SK-N-SH (cell line): ENCODE data around the gene SETD3. TPM values are rescaled to one million over a fixed set of nuclear protein-coding genes. Genes with fewer than 3 reads are reported as not detected.

Experiments used
- CTCF ChIA-PET: fragments of 300-600, 350-600 bp; formaldehyde crosslinking; extraction: SDS; loops from one replicate; lab custom pipeline; 2021; lab: Yijun Ruan, JAX
- POLR2A ChIA-PET: fragments of 350-600 bp; sonication (Branson Sonifier 250); formaldehyde crosslinking; extraction: SDS; loops from one replicate; lab custom pipeline; 2020; ENCODE audit warnings: antibody characterized with exemption, inconsistent platforms; lab: Yijun Ruan, JAX
- DNase-seq: peaks from one replicate; pipeline ENCODE4 v3.0.0; 2012
- H2AFZ ChIP-seq: fragments of 200-600 bp; sonication (generic); 2 replicates; pipeline ENCODE4 v1.8.1; 2016; ENCODE audit warnings: antibody characterized with exemption, mild to moderate bottlenecking, low read depth
- H3F3A ChIP-seq: fragments of 200-600 bp; sonication (generic); replicated peaks from 2 replicates; pipeline ENCODE3; 2016; ENCODE audit warnings: antibody characterized with exemption, mild to moderate bottlenecking; ENCODE audit not compliant: insufficient read depth
- H3K27ac ChIP-seq, 2 experiments: fragments of 200-500 bp in 1 of 2; fragments of 200-600 bp in 1 of 2; sonication (Bioruptor generic) in 1 of 2; sonication (generic), shearing (Covaris generic) in 1 of 2; 2 replicates each; pipeline versions ENCODE4 v1.5.1 to v1.6.1; 2014 to 2016; ENCODE audit warnings: low read depth in 2 of 2, inconsistent platforms in 1 of 2, low read length in 1 of 2, mild to moderate bottlenecking in 1 of 2, mixed read lengths in 1 of 2
- H3K27me3 ChIP-seq: fragments of 200-600 bp; sonication (generic), shearing (Covaris generic); 2 replicates; pipeline ENCODE4 v1.6.1; 2016; ENCODE audit warnings: mixed run types; ENCODE audit not compliant: insufficient read depth
- H3K36me3 ChIP-seq, 2 experiments: fragments of 200-500 bp in 1 of 2; fragments of 200-600 bp in 1 of 2; sonication (Bioruptor generic) in 1 of 2; sonication (generic) in 1 of 2; replicated peaks in 1 of 2; 2 replicates each; pipeline versions ENCODE3 to v1.5.1; 2014 to 2016; ENCODE audit warnings: low read length in 1 of 2, mild to moderate bottlenecking in 1 of 2; ENCODE audit not compliant: insufficient read depth in 2 of 2, control insufficient read depth in 1 of 2
- H3K4me1 ChIP-seq, 2 experiments: fragments of 200-500 bp in 1 of 2; fragments of 200-600 bp in 1 of 2; sonication (Bioruptor generic) in 1 of 2; sonication (generic), shearing (Covaris generic) in 1 of 2; 2 replicates each; pipeline versions ENCODE4 v1.5.1 to v1.6.1; 2014 to 2016; ENCODE audit warnings: low read depth in 1 of 2, low read length in 1 of 2, mixed run types in 1 of 2; ENCODE audit not compliant: insufficient read depth in 2 of 2, control insufficient read depth in 1 of 2
- H3K4me2 ChIP-seq: fragments of 200-600 bp; sonication (generic), shearing (Covaris generic); 2 replicates; pipeline ENCODE4 v1.6.1; 2017; ENCODE audit warnings: mixed run types
- H3K4me3 ChIP-seq, 2 experiments: fragments of 200-500 bp in 1 of 2; fragments of 200-600 bp in 1 of 2; sonication (Bioruptor generic) in 1 of 2; sonication (generic), shearing (Covaris generic) in 1 of 2; 2 replicates each; pipeline versions ENCODE4 v1.5.1 to v1.8.1; 2014 to 2016; ENCODE audit warnings: low read depth in 2 of 2, inconsistent platforms in 1 of 2, low read length in 1 of 2, mild to moderate bottlenecking in 1 of 2, mixed read lengths in 1 of 2, moderate library complexity in 1 of 2
- H3K79me2 ChIP-seq: fragments of 200-600 bp; sonication (generic); 2 replicates; pipeline ENCODE4 v1.8.1; 2017; ENCODE audit warnings: mild to moderate bottlenecking; ENCODE audit not compliant: insufficient read depth
- H3K9ac ChIP-seq: fragments of 200-600 bp; sonication (generic); 2 replicates; pipeline ENCODE4 v1.6.1; 2017; ENCODE audit warnings: mixed run types
- H3K9me2 ChIP-seq: fragments of 200-600 bp; sonication (generic); 2 replicates; pipeline ENCODE4 v1.6.1; 2017; ENCODE audit warnings: mixed run types
- H3K9me3 ChIP-seq: fragments of 200-600 bp; sonication (generic); 2 replicates; pipeline ENCODE4 v1.6.1; 2017; ENCODE audit warnings: mixed run types, mild to moderate bottlenecking, moderate library complexity
- H4K20me1 ChIP-seq: fragments of 200-600 bp; sonication (generic); 2 replicates; pipeline ENCODE4 v1.6.1; 2017; ENCODE audit warnings: mild to moderate bottlenecking, mixed run types; ENCODE audit not compliant: insufficient read depth
- CHD2 ChIP-seq: fragments of 150-350 bp; IDR thresholded peaks from 2 replicates; pipeline ENCODE4 v1.6.1; 2018; ENCODE audit warnings: low read length; ENCODE audit not compliant: partially characterized antibody
- ELF1 ChIP-seq: IDR thresholded peaks from 2 replicates; pipeline ENCODE4 v1.4.0; 2012
- FOXJ3 ChIP-seq: sonication (generic); formaldehyde crosslinking; IDR thresholded peaks from 2 replicates; pipeline ENCODE4 v1.5.1; 2020; ENCODE audit warnings: mild to moderate bottlenecking, missing genetic modification reagents
- FOXM1 ChIP-seq: IDR thresholded peaks from 2 replicates; pipeline ENCODE4 v1.4.0; 2012; ENCODE audit warnings: low read depth, mild to moderate bottlenecking
- GABPA ChIP-seq: IDR thresholded peaks from 2 replicates; pipeline ENCODE4 v1.4.0; 2012; ENCODE audit warnings: low read depth, mild to moderate bottlenecking
- IRF3 ChIP-seq: fragments of 150-350 bp; IDR thresholded peaks from 2 replicates; pipeline ENCODE4 v1.6.1; 2016; ENCODE audit warnings: mild to moderate bottlenecking, low read depth, low read length
- JUND ChIP-seq: IDR thresholded peaks from 2 replicates; pipeline ENCODE4 v1.4.0; 2012
- MEF2A ChIP-seq: IDR thresholded peaks from 2 replicates; pipeline ENCODE4 v1.4.0; 2012; ENCODE audit warnings: low read depth, borderline replicate concordance
- MXI1 ChIP-seq: IDR thresholded peaks from 2 replicates; pipeline ENCODE4 v1.6.1; 2012; ENCODE audit warnings: mild to moderate bottlenecking, low read depth, low read length, improper control_type of control experiment
- NFIC ChIP-seq: IDR thresholded peaks from 2 replicates; pipeline ENCODE4 v1.4.0; 2012; ENCODE audit warnings: borderline replicate concordance
- SMC3 ChIP-seq: IDR thresholded peaks from 2 replicates; pipeline ENCODE4 v1.6.1; 2012; ENCODE audit warnings: low read depth, low read length, improper control_type of control experiment
- TAF1 ChIP-seq: IDR thresholded peaks from 2 replicates; pipeline ENCODE4 v1.6.1; 2012; ENCODE audit warnings: low read depth, mild to moderate bottlenecking, low read length, moderate library complexity, borderline replicate concordance
- TCF12 ChIP-seq: IDR thresholded peaks from 2 replicates; pipeline ENCODE4 v1.4.0; 2012
- WGBS: methylation state at CpG from one replicate; pipeline ENCODE4 v1.1.6; 2017; ENCODE audit warnings: low lambda C conversion rate; 5-methylcytosine and 5-hydroxymethylcytosine counted together
- polyA plus RNA-seq, 3 experiments: library from polyadenylated mRNA; depleted of rRNA; stranded (reverse); fragments of >200 nt; gene quantifications; 2 replicates each; pipeline ENCODE4 v1.2.3, GENCODE V29; 2012
- TF ChIP-seq, protein P1 (sequence below): IDR thresholded peaks from 2 replicates; pipeline ENCODE4 v1.4.0; 2012; ENCODE audit warnings: low read depth
- TF ChIP-seq, protein P2 (sequence below): IDR thresholded peaks from 2 replicates; pipeline ENCODE4 v1.4.0; 2012; ENCODE audit warnings: low read depth, borderline replicate concordance

SETD3 gene
- polyA plus RNA-seq, 1 of the 3 experiments (the other 2 are of a cell fraction): 19.1 TPM

- TF ChIP-seq NFIC: no peak
These were observed 16.7 kb upstream of the SETD3 start (continued) for GRCh38 chr14:99497341-99497740.

- Histone ChIP-seq H4K20me1 (peaks cover 86% of the 10 kb centered on the region), H3K27me3 (no peaks in the 10 kb centered on the region), H3K4me2 (no peak overlapping the region), H3K4me1 (peaks cover 14 to 16% of the 10 kb centered on the region in 2 experiments), H3K9ac (no peak overlapping the region), H3K27ac (no peak overlapping the region), H3K9me3 (no peaks in the 10 kb centered on the region), H3K36me3 (no peaks in the 10 kb centered on the region), H3K79me2 (peaks cover 90% of the 10 kb centered on the region), H3F3A (peaks cover 17% of the 10 kb centered on the region), H3K9me2 (no peaks in the 10 kb centered on the region), H3K4me3 (no peak overlapping the region), H2AFZ (no peak overlapping the region)
- POLR2A ChIA-PET: interaction anchor here (0.6 kb wide), 1 partner anchor 11 kb away, joined by 4 read pairs; no protein-coding TSS in a partner anchor
- CTCF ChIA-PET: no interaction called here
- 70% methylated on average over 2 of the region's 2 CpGs for WGBS
- no peak for TF ChIP-seq CHD2
- no peak for TF ChIP-seq IRF3
- no peak for TF ChIP-seq NFIC
- no peak for TF ChIP-seq MXI1
- TF ChIP-seq, protein P1, sequence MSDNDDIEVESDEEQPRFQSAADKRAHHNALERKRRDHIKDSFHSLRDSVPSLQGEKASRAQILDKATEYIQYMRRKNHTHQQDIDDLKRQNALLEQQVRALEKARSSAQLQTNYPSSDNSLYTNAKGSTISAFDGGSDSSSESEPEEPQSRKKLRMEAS: no peak
- TF ChIP-seq JUND: no peak
- TF ChIP-seq TAF1: no peak
- TF ChIP-seq GABPA: no peak
- no peak for TF ChIP-seq TCF12
- TF ChIP-seq, protein P2, sequence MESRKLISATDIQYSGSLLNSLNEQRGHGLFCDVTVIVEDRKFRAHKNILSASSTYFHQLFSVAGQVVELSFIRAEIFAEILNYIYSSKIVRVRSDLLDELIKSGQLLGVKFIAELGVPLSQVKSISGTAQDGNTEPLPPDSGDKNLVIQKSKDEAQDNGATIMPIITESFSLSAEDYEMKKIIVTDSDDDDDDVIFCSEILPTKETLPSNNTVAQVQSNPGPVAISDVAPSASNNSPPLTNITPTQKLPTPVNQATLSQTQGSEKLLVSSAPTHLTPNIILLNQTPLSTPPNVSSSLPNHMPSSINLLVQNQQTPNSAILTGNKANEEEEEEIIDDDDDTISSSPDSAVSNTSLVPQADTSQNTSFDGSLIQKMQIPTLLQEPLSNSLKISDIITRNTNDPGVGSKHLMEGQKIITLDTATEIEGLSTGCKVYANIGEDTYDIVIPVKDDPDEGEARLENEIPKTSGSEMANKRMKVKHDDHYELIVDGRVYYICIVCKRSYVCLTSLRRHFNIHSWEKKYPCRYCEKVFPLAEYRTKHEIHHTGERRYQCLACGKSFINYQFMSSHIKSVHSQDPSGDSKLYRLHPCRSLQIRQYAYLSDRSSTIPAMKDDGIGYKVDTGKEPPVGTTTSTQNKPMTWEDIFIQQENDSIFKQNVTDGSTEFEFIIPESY: no peak
- TF ChIP-seq FOXM1: no peak
- no peak for TF ChIP-seq FOXJ3 (CRISPR knock-in tag)
- no peak for TF ChIP-seq SMC3
- DNase-seq: no peak
These were observed 3.4 kb upstream of the SETD3 start for GRCh38 chr14:99484106-99484505.

GRCh38 chr14:99481745-99482099 is 1.1 kb upstream of the SETD3 start:
- H3F3A ChIP-seq: peaks cover 17% of the 10 kb centered on the region
- peaks cover 90% of the 10 kb centered on the region for H3K79me2 ChIP-seq
- peak overlapping the region; percentile 97 for H3K9ac ChIP-seq
- peaks cover 83% of the 10 kb centered on the region for H4K20me1 ChIP-seq
- ChIA-PET POLR2A (no interaction called here), CTCF (no interaction called here)
- peak overlapping the region; percentile 95 to 96 for H3K4me3 ChIP-seq
- peak overlapping the region; percentile 75 for H3K4me2 ChIP-seq
- H3K9me3 ChIP-seq: no peaks in the 10 kb centered on the region
- H2AFZ ChIP-seq: peak overlapping the region; percentile 92; the same call in 1 of the 2 replicates
- DNase-seq: no peak
- H3K27ac ChIP-seq: peak overlapping the region; percentile 72 to 91
- no peaks in the 10 kb centered on the region for H3K36me3 ChIP-seq
- no peaks in the 10 kb centered on the region for H3K27me3 ChIP-seq
- WGBS: 1% methylated on average over 16 of the region's 17 CpGs
- H3K9me2 ChIP-seq: no peaks in the 10 kb centered on the region
- TF ChIP-seq ELF1 (peak; percentile 61), MEF2A (no peak)
- H3K4me1 ChIP-seq: peaks cover 21 to 23% of the 10 kb centered on the region in 2 experiments
